GM18505 (cell line): ENCODE data around the gene WAPL.

Experiments used
- ATAC-seq: cut with Tn5 transposase; IDR thresholded peaks from one replicate; pipeline ENCODE4 v1.9.1; 2021; ENCODE audit not compliant: unreplicated experiment
- POLR2A ChIP-seq: IDR thresholded peaks from 4 replicates; pipeline ENCODE4 v1.6.1; 2011; ENCODE audit warnings: borderline replicate concordance; ENCODE audit not compliant: insufficient read depth, insufficient read length; ENCODE audit errors: extremely low read depth

WAPL gene

DNA sequence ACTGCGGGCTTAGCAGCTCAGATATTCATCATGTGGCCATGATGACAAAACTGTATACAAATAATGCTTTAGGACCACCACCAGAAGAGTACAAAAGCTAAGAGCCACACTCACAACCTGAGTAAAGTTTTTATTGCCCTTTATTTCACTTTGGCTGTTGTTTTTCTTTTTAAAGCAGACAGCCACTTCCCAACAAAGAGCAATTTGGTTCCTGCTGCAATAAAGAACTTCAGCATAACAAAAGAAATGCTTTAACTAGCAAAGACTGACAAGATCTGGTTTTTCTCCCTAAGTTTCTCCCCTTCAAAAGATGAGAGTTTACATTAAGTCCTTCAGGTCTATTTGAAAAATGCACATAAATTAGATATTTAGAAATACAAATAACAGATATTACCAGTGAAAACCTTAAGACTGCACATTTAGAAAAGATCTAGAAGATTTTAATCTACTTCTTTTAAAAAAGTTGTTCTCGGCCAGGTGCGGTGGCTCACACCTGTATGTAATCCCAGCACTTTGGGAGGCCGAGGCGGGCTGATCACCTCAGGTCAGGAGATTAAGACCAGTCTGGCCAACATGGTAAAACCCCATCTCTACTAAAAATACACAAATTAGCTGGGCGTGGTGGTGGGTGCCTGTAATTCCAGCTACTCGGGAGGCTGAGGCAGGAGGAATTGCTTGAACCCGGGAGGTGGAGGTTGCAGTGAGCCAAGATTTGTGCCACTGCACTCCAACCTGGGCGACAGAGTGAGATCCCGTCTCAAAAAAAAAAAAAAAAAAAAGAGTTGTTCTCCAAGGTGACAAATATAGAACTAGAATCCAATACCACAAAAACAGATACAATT is 59.4 kb downstream of the WAPL start:
- no peak for TF ChIP-seq POLR2A

DNA sequence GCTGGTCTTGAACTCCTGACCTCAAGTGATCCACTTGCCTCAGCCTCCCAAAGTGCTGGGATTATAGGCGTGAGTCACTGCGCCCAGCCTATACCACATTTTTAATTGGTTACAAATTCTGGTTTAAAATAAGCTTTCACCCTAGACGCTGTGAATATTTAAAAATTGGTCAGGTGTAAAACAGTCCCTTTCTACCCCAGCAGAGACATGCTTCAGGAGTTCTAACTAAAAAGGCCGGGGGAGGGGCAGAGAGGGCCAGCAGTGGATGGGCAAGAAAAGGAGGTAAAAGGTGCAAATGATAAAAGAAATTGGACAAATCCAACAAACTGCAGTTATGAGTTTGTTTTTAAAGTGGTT is 70.0 kb downstream of the WAPL start:
- TF ChIP-seq POLR2A, result no peak
- no peak for ATAC-seq

More for the DNA sequence above, 59.4 kb downstream of the WAPL start:
- ATAC-seq, result no peak

DNA sequence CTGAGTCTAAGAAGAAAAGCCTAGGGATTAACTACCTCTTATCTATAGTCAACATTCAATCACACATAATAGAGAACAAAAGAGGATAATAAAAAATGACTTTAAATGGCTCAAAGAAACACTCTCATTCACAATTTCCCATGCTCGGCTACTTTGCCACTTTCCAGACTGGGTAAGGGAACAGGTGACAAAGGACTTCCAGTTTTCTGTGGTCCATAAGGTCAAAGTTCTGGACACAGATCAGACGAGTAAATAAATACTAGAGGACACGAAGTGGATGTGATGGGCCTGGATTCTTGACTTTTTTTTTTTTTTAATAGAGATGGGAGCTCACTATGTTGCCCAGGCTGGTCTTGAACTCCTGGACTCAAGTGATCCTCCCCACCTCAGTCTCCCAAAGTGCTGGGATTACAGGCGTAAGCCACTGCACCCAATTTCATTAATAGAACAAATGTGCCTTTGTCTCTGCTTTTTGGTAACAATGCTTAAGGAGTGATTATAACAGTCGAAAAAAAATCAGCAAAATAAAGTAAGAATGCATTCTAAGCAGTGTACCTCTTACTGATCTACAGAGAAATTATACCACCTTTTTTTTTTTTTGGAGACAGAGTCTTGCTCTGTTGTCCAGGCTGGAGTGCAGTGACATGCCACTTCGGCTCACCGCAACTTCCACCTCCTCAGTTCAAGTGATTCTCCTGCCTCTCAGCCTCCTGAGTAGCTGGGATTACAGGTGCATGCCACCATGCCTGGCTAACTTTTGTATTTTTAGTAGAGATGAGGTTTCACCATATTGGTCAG is 70.6 kb downstream of the WAPL start:
- ATAC-seq, result no peak
- no peak for TF ChIP-seq POLR2A

DNA sequence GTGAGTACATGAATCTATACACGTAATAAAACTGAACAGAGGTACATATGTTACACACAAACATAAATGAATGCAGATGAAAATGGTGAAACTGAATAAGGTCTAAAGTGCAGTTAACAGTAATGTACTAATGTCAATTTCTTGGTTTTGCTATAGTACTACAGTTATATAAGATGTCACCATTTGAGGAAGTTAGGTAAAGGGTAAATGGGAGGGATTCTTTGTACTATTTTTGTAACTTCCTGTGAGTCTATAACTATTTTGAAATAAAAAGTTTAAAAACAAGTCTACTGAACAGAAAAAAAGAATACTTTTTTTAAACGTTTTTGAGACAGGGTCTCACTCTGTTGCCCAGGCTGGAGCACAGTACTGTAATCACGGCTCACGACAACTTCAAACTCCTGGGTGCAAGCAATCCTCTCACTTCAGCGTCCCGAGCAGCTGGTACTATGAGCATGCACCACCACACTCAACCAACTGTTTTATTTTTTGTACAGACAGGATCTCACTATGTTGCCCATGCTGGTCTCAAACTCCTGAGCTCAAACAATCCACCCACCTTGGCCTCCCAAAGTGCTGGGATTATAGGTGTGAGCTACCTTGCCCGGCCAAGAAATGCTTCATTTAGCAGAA is 71.5 kb downstream of the WAPL start:
- ATAC-seq, result no peak
- TF ChIP-seq POLR2A, result no peak

DNA sequence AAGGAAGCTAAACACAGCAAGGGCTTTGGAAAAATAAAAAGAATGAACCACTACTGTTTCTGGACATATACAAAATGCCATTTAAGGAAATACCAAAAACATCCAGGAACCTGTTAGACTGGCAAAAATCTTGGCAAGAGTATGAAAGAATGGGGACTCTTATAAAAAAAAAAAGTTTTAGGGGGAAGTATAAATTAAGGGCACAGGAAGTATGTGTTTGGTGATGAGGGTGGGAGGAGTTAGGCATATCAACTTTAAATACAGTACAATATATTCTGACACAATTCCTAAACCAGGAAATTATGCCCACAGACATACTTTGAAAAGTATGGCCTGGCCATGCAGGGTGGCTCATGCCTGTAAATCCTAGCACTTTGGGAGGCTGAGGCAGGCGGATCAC is 74.2 kb downstream of the WAPL start:
- TF ChIP-seq POLR2A, result no peak
- no peak for ATAC-seq

DNA sequence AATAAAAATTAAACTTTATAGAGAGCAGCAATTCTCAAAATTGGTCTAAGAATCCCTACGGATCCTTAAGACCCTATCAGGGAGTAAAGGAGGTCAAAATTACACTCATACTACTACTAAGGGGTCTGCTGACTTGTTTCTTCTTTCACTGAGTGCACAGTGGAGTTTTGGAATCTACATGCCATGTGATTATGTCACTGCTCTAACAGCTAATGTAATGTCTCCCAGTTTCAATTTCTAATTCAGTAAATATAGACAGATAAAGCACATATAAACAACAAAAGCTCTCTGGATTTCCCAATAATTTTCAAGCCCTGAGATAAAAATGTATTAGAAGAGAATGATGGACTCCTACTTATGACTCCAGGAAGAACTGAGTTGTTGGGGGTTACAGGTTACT is 74.6 kb downstream of the WAPL start:
- TF ChIP-seq POLR2A, result no peak

DNA sequence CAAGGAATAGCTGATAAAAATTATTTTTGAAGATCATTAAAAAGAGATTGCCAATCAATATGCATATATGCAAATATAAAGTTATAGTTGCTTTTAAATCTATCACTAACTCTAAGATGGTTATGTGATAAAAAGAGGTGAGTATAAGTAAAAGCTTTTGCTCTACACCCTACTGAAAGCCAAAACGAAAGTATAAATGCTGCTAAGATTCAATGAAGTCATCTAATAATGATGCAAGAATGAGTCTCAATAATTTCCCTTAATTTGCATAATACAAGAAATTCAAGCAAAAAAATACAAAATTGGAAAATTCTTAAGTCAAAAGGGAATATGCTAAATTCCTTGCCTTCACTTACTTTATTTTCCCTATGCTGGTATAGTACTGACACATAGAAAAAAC is 75.2 kb downstream of the WAPL start:
- TF ChIP-seq POLR2A, result no peak
- ATAC-seq, result no peak

More for the DNA sequence above, 74.6 kb downstream of the WAPL start:
- ATAC-seq, result no peak

DNA sequence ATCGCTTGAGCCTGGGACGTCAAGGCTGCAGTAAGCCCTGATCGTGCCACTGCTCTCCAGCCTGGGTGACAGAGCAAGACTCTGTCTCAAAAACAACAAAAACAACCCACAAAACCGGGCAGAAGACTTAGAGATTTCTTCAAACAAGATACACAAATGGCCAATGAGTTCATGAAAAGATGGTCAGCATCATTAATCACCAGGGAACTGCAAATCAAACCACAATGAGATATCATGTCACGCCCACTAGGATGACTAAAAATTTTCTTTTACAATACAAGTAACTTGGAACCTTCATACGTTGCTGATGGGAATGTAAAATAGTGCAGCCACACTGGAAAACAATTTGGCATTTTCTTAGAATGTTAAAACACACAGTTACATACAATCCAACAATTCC is 77.7 kb downstream of the WAPL start:
- no peak for TF ChIP-seq POLR2A
- no peak for ATAC-seq

DNA sequence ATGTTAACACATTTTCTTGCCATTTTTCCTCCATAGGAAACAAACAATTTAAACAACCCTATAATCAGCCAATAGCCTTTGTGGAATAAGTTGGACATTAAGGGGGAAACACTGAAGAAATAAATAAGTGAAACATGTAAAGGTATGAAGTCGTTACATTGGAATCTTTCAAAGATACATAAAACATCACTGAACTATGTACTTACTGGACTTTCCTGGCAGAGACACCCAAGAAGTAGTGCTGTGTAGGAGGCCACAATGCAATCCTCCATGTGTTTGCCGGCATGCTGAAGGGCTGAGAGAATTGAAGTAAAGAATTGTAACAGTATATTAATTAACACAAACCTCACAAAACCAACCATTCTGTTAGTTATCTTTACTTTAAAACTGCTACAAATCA is 78.5 kb downstream of the WAPL start:
- no peak for ATAC-seq
- TF ChIP-seq POLR2A, result no peak

DNA sequence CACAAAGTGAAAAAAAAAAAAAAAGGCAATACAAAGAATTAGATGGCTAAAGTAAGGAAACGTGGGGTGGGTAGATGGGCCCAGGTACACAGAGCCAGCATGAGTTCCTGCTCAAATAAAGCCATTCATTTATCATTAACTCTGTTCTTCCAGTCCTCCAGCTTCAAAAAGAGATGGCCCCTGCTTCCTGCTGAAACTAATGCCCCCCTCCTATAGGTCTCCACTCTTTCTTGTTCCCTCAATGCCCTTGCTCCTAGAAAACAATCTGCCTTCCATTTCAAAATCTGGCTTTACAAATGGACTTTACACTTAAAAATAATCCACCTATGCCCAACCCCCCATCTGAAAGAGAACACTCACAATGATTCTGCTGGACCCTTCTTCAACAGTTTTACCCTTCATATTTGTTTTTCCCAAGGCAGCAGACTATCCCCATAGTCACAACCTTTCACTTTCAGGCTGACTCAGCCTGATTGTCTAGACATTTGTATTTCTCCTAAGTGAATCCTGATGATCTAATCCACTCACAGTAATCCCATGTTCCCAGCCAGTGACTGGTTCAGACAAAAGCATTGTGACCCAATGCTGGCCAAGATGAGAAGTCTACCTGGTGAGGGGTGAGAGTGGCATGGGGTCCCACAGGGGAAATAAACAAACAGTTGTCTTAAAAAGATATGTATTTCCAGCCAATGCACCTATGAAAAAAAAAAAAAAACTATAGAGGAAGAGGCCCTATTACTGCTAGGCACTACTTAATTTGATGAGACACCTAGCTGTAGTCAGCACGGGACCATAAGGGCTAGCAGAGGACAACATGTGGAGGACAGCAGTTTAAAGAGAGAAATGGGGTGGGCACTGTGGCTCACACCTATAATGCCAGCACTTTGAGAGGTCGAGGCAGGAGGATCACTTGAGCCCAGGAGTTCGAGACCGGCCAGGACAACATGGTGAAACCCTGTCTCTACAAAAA is 80.4 kb downstream of the WAPL start:
- ATAC-seq, result no peak
- no peak for TF ChIP-seq POLR2A

DNA sequence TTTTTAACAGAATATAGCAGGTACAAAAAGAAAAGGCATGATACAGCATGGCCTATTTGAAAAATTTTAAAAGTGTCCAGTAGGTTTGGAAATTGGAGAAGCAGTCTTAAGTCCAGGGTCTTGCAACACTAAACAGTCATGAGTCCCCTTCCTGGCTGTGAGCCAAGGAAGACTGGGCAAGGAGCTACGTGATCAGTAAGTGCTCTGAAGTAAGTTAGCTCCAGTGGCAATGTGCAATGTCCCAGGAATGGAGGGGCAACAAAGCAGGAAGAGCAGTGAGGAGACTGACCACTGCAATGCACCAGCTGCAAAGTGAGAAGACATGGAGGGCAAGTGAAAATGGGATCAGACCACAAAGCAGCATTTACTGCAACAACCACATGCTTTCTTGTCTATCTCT is 82.0 kb downstream of the WAPL start:
- ATAC-seq, result no peak
- no peak for TF ChIP-seq POLR2A

DNA sequence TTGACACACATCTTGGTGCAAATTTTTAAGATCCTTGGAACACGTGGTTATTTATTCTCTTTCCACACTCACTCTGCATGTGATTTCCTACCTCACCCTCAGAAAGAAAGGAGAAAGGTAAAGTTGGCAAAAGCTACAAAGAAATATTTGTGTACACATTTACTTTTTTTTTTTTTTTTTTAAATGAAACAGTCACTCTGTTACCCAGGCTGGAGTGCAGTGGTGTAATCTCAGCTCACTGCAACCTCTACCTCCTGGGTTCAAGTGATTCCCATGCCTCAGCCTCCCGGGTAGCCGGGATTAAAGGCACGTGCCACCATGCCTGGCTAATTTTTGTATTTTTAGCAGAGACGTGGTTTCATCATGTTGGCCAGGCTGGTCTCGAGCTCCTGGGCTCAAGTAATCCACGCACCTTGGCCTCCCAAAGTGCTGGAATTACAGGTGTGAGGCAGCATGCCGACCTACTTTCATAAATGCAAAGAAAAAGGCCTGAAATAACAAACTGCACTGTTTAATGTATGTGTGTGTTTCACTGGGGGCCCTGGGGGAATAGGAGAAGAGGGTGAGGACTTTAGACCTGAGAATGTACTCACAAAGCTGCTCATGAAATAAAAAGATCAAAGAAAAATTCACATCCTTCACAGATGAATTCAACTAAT is 83.4 kb downstream of the WAPL start:
- TF ChIP-seq POLR2A, result no peak
- ATAC-seq, result no peak
